ENCODE results near the gene DVL3.

GRCh38 chr3:184198509-184198908 is 43.3 kb downstream of the DVL3 start:
- no peak for TF ChIP-seq REST (IDR thresholded peaks at IDR 0.05; ENCODE audit: insufficient read depth in 1 of 2, low read depth in 2 of 2, low read length in 2 of 2)
- TF ChIP-seq POLR2AphosphoS5 (IDR thresholded peaks at IDR 0.05; ENCODE audit: low read depth, low read length) = no peak
- TF ChIP-seq SIN3A (IDR thresholded peaks at IDR 0.05; ENCODE audit: borderline replicate concordance, insufficient read depth, low read length) = no peak
- no peak for TF ChIP-seq TAF1 (IDR thresholded peaks at IDR 0.05; ENCODE audit: borderline replicate concordance, insufficient read depth, low read length)
- no peak for TF ChIP-seq FOXP2 (optimal IDR thresholded peaks at IDR 0.05; ENCODE audit: borderline replicate concordance, extremely low read depth, extremely low read length, insufficient read depth)

All from PFSK-1 (cell line).